Gastroesophageal sphincter (tissue), 4 donors: ENCODE measurements around the gene GRPEL1. TPM values are rescaled to one million over a fixed set of nuclear protein-coding genes. Genes with fewer than 3 reads are reported as not detected.

Source experiments
- ATAC-seq: fragments of 150-250 bp; one replicate; pipeline ENCODE4 v1.9.1; 2016; ENCODE audit warnings: mild to moderate bottlenecking, moderate library complexity
- H3K27ac ChIP-seq, 4 donors: fragments of 200-600 bp; sonication (generic) in 3 of 4; 1 replicate in 3 of 4; 2 replicates in 1 of 4; pipeline ENCODE4 v1.5.1; 2016 to 2019
- H3K27me3 ChIP-seq: fragments of 200-600 bp; sonication (generic); one replicate; pipeline ENCODE4 v1.5.1; 2019
- H3K36me3 ChIP-seq, 2 donors: fragments of 200-600 bp; sonication (generic); one replicate each; pipeline ENCODE4 v1.5.1; 2019; ENCODE audit warnings: control low read depth in 1 of 2
- H3K4me1 ChIP-seq, 3 donors: fragments of 200-600 bp; sonication (generic); 1 replicate in 2 of 3; 2 replicates in 1 of 3; pipeline ENCODE4 v1.5.1; 2016 to 2019; ENCODE audit warnings: control low read depth in 2 of 3
- H3K4me3 ChIP-seq, 2 donors: fragments of 200-600 bp; sonication (generic); one replicate each; pipeline ENCODE4 v1.5.1; 2019; ENCODE audit warnings: mild to moderate bottlenecking in 1 of 2, moderate library complexity in 1 of 2
- H3K9me3 ChIP-seq, 3 donors: fragments of 200-600 bp; sonication (generic); one replicate each; pipeline ENCODE4 v1.5.1; 2017 to 2019; ENCODE audit warnings: control low read depth in 2 of 3
- EP300 ChIP-seq: sonication (generic); formaldehyde crosslinking; IDR thresholded peaks from one replicate; pipeline ENCODE4 v1.6.1; 2017; ENCODE audit warnings: antibody characterized with exemption, mild to moderate bottlenecking
- POLR2A ChIP-seq, 2 donors: fragments of 450-650 bp; IDR thresholded peaks; one replicate each; pipeline ENCODE4 v1.6.1; 2017; ENCODE audit warnings: antibody characterized with exemption in 2 of 2, mild to moderate bottlenecking in 2 of 2, moderate library complexity in 1 of 2
- POLR2AphosphoS5 ChIP-seq: sonication (generic); formaldehyde crosslinking; IDR thresholded peaks from one replicate; pipeline ENCODE4 v1.6.1; 2017; ENCODE audit warnings: antibody characterized with exemption
- WGBS, 2 donors: methylation state at CpG; one replicate each; pipeline ENCODE4 v1.1.5; 2018; ENCODE audit warnings: low coverage in 1 of 2; 5-methylcytosine and 5-hydroxymethylcytosine counted together
- total RNA-seq, 4 donors: library from RNA; depleted of rRNA; stranded (reverse); fragments of >200 nt; gene quantifications; one replicate each; pipeline ENCODE4 v1.1.0, GENCODE V29; 2016
- TF ChIP-seq, protein P1 (sequence below), 4 experiments: fragments of 200-600 bp in 2 of 4; fragments of 450-650 bp in 2 of 4; sonication (generic) in 1 of 4; IDR thresholded peaks; one replicate each; pipeline ENCODE4 v1.5.1; 2017 to 2019; ENCODE audit warnings: antibody characterized with exemption in 4 of 4, mild to moderate bottlenecking in 2 of 4, moderate library complexity in 2 of 4

Gene GRPEL1
- total RNA-seq, 4 donors from 2014 or later: 14.0 to 32.8 (median 23.9) TPM

DNA sequence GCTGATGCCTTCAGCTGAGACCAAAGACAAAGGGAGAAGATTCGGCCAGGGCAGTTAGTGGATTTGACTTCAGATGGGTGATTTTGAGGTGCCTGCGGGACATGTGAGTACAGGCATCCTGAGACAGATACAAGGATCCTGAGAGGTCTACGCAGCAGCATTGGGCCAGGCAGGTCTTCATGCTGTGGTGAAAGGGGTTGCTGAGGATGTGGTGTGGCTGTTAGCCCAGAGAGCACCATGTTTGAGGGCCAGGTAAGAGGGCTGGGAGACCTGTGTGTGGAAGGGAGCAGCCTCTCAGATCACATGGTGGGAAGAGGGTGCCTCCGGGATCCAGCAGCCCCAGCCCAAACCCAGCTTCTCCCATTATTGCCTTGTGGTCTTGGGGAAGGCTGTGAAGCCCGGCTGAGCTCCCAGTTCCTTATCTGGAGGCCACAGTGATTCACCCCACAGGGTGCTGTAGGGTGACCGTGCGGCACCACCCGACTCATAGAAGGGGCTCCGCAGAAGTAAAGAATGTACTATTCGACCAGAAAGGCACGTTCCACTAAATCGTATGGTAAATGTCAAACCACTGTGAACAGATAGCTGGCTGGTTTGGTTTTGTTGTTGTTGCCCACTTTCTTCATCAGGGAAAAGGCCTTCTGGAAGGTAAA is 52.4 kb downstream of the GRPEL1 start:
- Histone ChIP-seq H3K4me1 (no peaks in the 10 kb centered on the region), H3K4me3 (no peak overlapping the region), H3K9me3 (no peaks in the 10 kb centered on the region), H3K27ac (no peak overlapping the region), H3K27me3 (no peaks in the 10 kb centered on the region), H3K36me3 (peaks cover 0 to 93% of the 10 kb centered on the region in 2 donors)
- 88 to 92% methylated on average over 2 to 8 of the region's 12 CpGs for WGBS, 2 donors
- TF ChIP-seq EP300 (no peak), POLR2AphosphoS5 (no peak), POLR2A (IDR thresholded peaks at IDR 0.05) (no peak)
- TF ChIP-seq, protein P1, sequence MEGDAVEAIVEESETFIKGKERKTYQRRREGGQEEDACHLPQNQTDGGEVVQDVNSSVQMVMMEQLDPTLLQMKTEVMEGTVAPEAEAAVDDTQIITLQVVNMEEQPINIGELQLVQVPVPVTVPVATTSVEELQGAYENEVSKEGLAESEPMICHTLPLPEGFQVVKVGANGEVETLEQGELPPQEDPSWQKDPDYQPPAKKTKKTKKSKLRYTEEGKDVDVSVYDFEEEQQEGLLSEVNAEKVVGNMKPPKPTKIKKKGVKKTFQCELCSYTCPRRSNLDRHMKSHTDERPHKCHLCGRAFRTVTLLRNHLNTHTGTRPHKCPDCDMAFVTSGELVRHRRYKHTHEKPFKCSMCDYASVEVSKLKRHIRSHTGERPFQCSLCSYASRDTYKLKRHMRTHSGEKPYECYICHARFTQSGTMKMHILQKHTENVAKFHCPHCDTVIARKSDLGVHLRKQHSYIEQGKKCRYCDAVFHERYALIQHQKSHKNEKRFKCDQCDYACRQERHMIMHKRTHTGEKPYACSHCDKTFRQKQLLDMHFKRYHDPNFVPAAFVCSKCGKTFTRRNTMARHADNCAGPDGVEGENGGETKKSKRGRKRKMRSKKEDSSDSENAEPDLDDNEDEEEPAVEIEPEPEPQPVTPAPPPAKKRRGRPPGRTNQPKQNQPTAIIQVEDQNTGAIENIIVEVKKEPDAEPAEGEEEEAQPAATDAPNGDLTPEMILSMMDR (IDR thresholded peaks at IDR 0.05): no peak
- ATAC-seq: no peak

DNA sequence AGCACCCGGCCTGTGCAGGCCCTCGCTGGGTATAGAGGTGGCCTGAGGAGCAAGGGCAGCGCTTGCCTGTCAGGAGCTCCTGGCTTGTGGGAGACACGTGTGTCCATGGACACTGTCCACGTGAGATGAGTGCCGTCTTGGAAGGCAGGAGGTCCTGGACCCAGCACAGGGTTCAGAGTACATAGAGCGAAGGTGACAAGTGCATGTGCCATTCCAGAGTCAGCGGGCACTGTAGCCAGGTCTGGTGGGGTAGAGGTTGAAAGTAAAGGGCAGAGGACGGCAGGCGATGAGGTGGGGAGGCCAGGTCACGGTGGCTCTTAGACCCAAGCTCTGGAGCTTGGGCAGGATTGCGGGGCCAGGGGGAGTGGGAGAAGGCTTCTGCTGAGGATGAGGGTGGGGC is 53.0 kb downstream of the GRPEL1 start:
- Histone ChIP-seq H3K27ac (no peak overlapping the region), H3K4me3 (no peak overlapping the region), H3K4me1 (peaks cover 0 to under 1% (median 0%) of the 10 kb centered on the region in 3 donors), H3K9me3 (no peaks in the 10 kb centered on the region), H3K36me3 (peaks cover 0 to 98% of the 10 kb centered on the region in 2 donors), H3K27me3 (no peaks in the 10 kb centered on the region)
- TF ChIP-seq EP300 (no peak), POLR2AphosphoS5 (no peak), POLR2A (IDR thresholded peaks at IDR 0.05) (no peak)
- TF ChIP-seq, protein P1 (IDR thresholded peaks at IDR 0.05): no peak
- 94% methylated on average over 5 of the region's 12 CpGs; no CpG with 5 or more reads in 1 of the 2 donors for WGBS, 2 donors
- ATAC-seq: no peak

DNA sequence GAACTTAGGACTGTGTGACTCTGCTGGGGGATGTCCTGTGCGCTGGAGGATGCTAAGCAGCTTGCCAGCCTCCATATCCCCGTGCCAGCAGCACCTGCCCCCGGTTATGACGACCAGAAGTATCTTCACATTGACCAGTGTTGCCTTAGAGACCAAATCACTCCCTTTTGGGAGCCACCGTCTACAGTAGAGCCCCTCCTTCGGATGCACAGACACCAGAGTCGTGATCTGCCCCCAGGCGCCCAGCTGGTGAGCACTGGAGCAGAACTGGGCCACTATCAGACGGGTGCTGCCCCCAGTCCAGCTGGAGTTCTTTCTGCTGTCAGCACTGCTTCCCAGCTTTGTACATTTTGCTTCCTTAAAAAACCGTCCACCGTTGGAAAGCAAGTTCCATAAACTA is 54.7 kb downstream of the GRPEL1 start:
- 60 to 86% methylated on average over 1 to 6 of the region's 11 CpGs for WGBS, 2 donors
- Histone ChIP-seq H3K9me3 (no peaks in the 10 kb centered on the region), H3K27me3 (no peaks in the 10 kb centered on the region), H3K27ac (no peak overlapping the region), H3K4me1 (peaks cover 0 to 5% (median 0%) of the 10 kb centered on the region in 3 donors), H3K36me3 (peaks cover 0 to 100% of the 10 kb centered on the region in 2 donors), H3K4me3 (no peak overlapping the region)
- no peak for TF ChIP-seq POLR2AphosphoS5
- no peak for ATAC-seq

DNA sequence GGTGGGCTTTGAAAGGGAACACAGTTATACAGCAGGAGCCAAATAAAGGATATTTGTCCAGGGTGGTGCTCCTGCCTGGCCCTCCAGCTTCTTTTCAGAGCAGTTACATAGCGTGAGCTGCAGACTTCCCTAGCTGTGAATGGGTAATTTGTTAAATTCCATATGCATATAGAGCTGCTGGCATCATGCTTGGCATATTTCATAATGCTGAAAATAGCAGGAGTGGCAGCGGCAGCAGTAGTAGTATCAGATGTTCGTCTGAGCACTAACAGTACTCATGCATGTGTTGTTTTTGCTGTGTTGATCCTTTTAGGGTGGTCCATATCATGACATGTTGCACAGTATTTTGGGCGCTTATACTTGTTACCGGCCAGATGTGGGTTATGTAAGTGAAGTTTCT is 58.3 kb downstream of the GRPEL1 start:
- WGBS, 2 donors: 79 to 87% methylated on average over 4 to 5 of the region's 5 CpGs
- ATAC-seq: no peak
- Histone ChIP-seq H3K4me3 (no peak overlapping the region), H3K27ac (no peak overlapping the region), H3K36me3 (peaks cover 0 to 100% of the 10 kb centered on the region in 2 donors), H3K9me3 (no peaks in the 10 kb centered on the region), H3K27me3 (no peaks in the 10 kb centered on the region), H3K4me1 (peaks cover 0 to 5% (median 0%) of the 10 kb centered on the region in 3 donors)
- no peak for TF ChIP-seq POLR2AphosphoS5
- TF ChIP-seq EP300: no peak
- TF ChIP-seq, protein P1 (IDR thresholded peaks at IDR 0.05): no peak
- TF ChIP-seq POLR2A (IDR thresholded peaks at IDR 0.05): no peak

Other genes starting within 250 kb of the GRPEL1 start
- 10 to 100 TPM; 42.5 to 54.2 (median 45.0) TPM for gene TBC1D14, start 158.2 kb downstream of the GRPEL1 start, total RNA-seq
- 10 to 100 TPM; 20.5 to 37.3 (median 28.1) TPM for gene TADA2B, start 24.7 kb downstream of the GRPEL1 start, total RNA-seq
- gene SORCS2, start 124.5 kb upstream of the GRPEL1 start, total RNA-seq: 1 to 10 TPM; 2.0 to 7.4 (median 3.6) TPM